Heart left ventricle (tissue), 13 donors: ENCODE results near the gene PPAN.

Experiments
- CTCF ChIP-seq, 12 donors: fragments of 200-600 bp; sonication (generic) in 4 of 12; IDR thresholded peaks; one replicate each; pipeline versions ENCODE4 v1.5.0 to v1.8.0; 2018 to 2022; ENCODE audit warnings: antibody characterized with exemption in 12 of 12, mild to moderate bottlenecking in 5 of 12
- POLR2A ChIP-seq, 2 donors: fragments of 450-650 bp; IDR thresholded peaks; one replicate each; pipeline ENCODE4 v1.6.1; 2017; ENCODE audit warnings: antibody characterized with exemption in 2 of 2, mild to moderate bottlenecking in 2 of 2, moderate library complexity in 2 of 2
- donor health status: ischemic (EF 13 %, LVEDD 7.1; RV severe dilation, severe dysfunction).
- donor health status: DM: no; HTN: yes; CAD: no.
- donor health status: DM: no; HTN: no; CAD: no.
- donor health status: ischemic (EF 25% LVEDD 6.9; RV normal size, moderate dysfunction).
- donor health status: ischemic (EF 25% LVEDD 5.7; RV mildly dilated, moderate dysfunction).
- donor health status: ischemic (EF 35%, LVEDD 5.7; RV mildly dilated, moderate dysfunction).
- donor health status: nonischemic (EF 11% LVEDD 7.7; RV severe dilation, severe dysfunction).
- donor health status: DM: yes; HTN: yes; CAD: no.
- donor health status: PGD.
- donor health status: ischemic (EF 29% LVEDD 5.4; RV normal size, mild dysfunction).
- donor health status: nonischemic (EF 23%, LVEDD 6.1; RV moderate dilation, normal function).

- TF ChIP-seq CTCF (IDR thresholded peaks at IDR 0.05) (no peak), POLR2A (IDR thresholded peaks at IDR 0.05) (no peak)
These were observed 30.8 kb downstream of the PPAN start for GRCh38 chr19:10136936-10137335.
